GM18505 (cell line): Measurements from ENCODE around the gene RTN4IP1.
"Not testable (repeated sequence)": the region's sequence is repeated elsewhere in the genome, so short reads cannot be mapped to it uniquely, and the experiment has no call there.

Source experiments
- ATAC-seq: cut with Tn5 transposase; IDR thresholded peaks from one replicate; pipeline ENCODE4 v1.9.1; 2021; ENCODE audit not compliant: unreplicated experiment
- POLR2A ChIP-seq: IDR thresholded peaks from 4 replicates; pipeline ENCODE4 v1.6.1; 2011; ENCODE audit warnings: borderline replicate concordance; ENCODE audit not compliant: insufficient read depth, insufficient read length; ENCODE audit errors: extremely low read depth

RTN4IP1 gene

DNA sequence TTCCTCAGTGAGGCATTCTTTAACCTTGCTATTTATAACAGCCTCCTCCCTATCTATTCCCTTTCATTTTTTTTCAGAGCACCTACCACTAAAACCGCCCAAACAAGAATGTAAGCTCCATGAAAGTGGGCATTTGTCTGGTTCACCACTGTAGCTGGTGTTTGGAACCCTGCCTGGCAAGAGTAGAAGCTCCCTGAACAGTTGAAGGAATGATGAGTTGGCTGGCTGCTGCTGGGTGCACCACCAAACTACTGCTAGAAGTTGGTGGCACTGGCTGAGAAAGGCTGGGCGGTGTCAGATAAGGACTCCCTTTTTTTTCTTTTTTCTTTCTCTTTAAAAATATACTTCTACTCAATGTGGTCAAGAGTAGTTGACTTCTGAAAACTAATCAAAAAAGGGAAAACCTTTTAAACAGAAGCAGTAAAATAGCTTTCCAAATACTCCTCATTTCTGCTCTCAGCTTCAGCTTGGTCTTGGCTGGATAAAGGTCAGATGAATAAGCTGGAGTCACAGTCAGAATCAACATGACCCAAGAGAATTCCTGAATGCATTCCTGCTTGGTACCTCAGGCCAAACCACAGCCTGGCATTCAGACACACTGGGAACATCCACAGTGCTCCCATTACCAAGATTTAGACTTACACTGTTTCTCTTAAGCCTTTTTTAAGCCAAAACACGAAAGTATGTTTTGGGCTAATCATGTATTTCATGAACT, 38.0 kb downstream of the RTN4IP1 start:
- TF ChIP-seq POLR2A, result no peak
- no peak for ATAC-seq

DNA sequence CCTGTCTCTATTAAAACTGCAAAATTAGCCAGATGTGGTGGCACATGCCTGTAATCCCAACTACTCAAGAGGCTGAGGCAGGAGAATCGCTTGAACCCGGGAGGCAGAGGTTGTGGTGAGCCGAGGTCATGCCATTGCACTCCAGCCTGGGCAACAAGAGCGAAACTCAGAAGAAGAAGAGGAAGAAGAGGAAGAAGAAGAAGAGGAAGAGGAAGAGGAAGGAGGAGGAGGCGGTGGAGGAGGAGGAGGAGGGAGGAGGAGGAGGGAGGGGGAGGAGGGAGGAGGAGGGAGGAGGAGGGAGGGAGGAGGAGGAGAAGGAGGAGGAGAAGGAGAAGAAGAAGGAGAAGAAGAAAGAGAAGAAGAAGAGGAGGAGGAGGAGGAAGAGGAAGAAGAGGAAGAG, 40.4 kb downstream of the RTN4IP1 start:
- not testable (repeated sequence) for ATAC-seq

DNA sequence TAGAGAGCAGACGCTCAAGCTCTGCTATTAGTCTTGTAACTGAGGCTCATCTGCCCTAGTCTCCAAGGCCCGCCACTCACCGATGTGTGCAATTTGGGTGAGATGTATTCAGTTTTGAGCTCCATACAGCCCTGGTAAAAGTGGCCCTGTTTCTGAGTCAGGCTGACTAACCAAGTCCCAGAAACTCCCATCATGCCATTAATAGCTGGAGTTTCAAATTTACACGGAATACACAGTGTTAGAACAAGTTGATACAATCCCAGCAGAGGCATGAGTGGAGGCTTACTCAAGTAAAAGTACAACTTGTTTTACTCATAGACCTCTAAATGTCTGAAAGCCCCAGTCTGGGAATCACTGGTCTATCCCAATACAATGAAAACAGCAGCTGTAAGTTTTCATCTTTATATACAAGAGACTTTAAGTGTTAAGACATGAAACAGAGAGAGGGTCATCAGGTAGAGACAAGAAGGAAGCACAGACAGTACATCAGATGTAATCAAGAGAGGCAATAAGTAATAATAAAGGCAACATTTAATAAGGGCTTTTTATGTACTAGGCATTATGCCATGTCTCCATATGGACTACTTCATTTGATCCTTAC, 42.4 kb downstream of the RTN4IP1 start:
- ATAC-seq, result no peak
- TF ChIP-seq POLR2A, result no peak

DNA sequence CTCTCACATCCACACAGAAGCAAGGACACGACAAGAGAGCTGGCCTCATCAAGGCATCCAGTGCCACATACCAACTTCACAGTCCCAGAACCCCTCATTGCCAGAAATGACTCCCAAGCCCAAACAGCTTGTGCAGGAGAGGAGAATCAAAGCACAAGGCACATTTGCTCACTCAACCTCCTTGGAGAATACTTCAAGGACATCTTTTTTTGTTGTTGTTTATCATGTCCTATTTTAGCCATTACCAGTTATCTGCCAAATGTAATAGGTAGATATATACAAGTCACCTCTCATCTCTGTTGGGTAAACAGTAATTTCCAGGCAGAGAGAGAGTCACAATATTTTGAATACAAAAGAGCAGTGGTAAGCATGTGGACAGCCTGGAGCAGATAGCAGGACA, 47.8 kb downstream of the RTN4IP1 start:
- no peak for TF ChIP-seq POLR2A
- no peak for ATAC-seq

DNA sequence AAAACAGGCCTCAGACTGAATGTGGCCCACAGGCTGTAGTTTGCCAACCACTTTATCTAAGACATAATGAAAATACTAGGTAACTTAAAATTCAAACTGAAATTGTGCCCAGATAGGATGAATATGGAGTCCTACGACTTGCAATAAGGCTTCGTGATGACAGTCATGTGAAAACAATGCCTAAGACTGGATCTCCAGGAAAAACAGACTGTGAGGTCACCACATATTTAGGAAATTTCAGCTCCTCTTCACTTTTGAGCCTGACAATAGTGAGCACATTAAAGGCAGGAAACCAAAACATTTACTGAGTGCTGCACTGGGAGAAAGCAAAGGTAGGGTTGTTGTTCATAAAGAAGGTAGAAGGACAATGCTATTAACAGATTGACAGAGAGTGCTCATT, 50.0 kb downstream of the RTN4IP1 start:
- TF ChIP-seq POLR2A, result no peak
- no peak for ATAC-seq

DNA sequence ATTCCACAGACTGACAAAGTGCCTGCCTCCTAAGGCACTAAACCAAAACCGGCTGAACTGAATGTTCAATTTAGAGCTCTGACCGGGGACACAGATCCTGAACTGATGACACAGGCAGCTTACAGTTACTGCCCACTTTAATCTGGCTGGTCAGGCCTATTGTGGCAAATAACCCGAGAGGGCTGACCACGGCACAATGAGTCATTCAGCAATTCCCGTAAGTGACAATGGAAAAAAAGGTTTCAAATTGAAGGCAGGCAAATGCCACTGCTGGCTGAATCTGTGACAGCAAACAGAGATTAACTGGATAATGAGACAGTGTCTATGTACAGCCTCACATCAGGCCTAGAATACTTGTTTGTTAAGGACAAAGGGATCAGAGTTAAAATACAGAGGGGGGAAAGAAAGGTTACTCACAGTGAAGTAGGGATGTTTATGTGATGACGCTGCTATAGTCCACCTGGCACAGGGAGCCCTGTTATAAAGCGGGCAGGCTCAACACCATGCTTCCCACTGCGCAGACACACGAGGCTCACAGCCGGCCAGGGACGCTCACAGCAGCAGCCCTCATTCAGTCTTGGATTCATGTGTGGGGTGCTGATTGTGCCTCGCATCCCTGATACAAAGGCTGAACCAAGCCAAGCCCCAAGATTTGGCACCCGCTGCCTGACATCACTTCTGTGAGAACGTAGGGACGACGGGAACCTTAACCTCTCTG, 54.4 kb downstream of the RTN4IP1 start:
- TF ChIP-seq POLR2A, result no peak
- ATAC-seq, result no peak

DNA sequence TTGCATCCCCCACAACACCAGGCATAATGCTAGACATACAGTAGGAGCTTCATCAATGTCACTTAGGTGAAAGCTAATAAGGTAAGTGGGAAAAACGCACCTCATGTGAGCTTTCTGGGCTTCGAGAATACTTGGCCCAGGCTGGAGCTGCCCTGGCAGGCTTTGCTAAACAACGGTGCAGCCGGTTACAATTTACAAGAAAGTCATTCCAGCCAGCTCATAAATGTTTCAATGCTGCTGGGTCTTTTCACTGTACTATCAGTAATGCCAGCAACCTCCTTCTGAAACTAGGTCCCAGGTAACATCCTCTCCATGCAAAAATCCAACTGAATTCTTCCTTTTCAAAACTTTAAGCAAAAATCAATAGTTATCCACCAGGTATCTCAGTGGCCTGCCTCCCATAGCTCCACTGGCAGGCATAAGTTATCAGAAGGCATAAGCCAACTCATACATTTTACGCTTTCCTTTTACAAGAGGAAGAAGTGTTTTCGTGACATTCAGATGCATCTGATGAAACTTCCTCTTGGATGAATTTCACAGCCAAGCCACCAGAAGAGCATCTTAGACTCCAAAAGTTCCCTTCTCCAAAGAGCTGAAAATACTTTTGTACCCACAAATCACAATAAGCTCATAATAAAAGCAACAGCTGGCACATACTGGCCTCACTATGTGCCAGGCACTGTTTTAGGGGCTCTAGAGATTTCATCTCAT, 56.3 kb downstream of the RTN4IP1 start:
- no peak for TF ChIP-seq POLR2A
- no peak for ATAC-seq

DNA sequence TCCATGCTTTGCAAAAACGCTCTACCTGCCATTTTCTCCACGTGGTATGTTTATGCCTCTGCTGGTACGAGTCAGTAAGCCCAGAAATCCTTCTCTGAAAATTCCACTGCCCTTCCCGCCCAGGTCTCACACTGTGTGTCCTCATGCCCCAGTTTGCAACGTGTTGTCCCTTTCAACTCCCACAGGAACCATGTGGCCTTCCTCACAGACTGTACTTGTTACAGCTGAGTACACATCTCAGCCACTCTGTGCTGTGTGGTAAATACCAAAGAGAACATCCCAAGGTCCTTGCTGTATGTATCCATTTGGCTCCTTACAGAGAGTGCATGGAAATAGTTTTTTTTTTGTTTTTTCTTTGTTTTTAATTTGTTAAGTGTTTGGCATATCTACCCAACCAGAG, 56.9 kb downstream of the RTN4IP1 start:
- no peak for ATAC-seq

DNA sequence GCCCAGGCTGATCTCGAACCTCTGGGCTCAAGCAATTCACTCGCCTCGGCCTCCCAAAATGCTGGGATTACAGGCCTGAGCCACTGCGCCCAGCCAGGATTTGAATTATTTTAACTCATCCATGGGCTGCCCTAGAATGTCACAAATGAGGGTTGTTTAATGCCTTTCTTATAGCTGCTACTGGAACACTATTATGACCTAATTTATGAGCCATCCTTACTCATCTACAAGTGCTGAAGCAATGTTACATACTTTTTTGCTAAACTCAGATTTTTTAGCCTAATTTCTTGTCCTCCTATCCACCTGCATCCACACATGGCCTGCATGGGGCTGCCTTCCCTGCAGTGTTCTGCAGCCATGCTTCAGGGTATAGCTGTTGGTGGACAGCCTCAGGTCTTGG, 59.9 kb downstream of the RTN4IP1 start:
- TF ChIP-seq POLR2A, result no peak
- no peak for ATAC-seq

More for the DNA sequence above, 56.9 kb downstream of the RTN4IP1 start:
- no peak for TF ChIP-seq POLR2A

DNA sequence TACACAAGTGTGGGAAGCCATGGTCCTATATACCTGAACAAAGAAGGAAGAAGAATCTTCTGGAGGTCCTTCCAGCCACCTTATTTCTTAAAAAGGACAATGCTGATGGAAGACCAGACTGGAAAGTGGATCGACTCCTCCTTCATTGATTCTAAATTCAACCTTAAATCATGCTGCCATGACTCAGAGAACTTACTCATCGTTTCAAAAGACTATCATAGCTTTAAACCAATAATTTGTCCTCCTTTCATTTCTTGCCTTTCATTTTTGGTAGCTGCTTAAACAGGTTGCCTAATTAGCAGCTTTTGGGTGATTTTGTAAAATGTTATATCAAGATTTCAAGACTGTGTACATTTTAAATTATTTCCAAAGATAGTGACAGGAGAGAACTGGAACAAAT, 60.8 kb downstream of the RTN4IP1 start:
- no peak for TF ChIP-seq POLR2A

DNA sequence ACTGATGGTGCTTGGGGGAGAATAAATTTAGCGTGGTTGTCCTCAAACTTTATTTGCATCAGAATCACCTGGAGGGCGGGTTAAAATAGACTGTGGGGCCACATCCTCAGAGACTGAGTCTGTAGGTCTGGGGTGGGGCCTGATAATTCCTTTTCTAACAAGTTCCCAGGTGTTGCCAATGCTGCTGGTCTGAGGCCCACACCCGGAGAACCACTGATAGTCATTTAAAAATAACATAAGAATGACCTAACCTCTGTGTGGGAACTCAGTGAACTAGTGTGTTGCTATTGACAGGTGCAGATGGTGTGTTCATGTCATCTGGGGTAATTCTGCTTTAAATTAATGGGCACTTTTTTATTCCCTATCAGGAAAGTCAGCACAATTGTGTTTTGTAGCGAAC, 64.8 kb downstream of the RTN4IP1 start:
- TF ChIP-seq POLR2A, result no peak
- ATAC-seq, result no peak

More for the DNA sequence above, 60.8 kb downstream of the RTN4IP1 start:
- no peak for ATAC-seq

DNA sequence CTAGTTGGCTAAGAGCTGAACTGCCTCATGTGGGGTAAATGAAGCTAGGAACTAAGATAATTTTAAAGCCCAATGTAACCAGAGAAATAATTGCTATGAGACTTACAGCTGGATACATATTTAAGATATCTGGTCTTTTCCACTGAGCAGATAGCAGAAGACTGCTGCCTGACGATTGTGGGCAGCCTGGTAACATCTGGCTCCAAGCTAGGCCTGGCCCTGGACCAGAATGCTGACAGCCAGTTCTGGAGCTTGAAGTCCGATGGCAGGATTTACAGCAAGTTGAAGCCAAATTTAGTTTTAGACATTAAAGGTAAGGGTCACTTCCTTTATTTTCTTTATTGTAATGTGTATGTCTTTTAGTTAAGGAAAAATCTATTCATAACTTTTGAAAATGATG, 65.7 kb downstream of the RTN4IP1 start:
- TF ChIP-seq POLR2A, result no peak
- ATAC-seq, result no peak

DNA sequence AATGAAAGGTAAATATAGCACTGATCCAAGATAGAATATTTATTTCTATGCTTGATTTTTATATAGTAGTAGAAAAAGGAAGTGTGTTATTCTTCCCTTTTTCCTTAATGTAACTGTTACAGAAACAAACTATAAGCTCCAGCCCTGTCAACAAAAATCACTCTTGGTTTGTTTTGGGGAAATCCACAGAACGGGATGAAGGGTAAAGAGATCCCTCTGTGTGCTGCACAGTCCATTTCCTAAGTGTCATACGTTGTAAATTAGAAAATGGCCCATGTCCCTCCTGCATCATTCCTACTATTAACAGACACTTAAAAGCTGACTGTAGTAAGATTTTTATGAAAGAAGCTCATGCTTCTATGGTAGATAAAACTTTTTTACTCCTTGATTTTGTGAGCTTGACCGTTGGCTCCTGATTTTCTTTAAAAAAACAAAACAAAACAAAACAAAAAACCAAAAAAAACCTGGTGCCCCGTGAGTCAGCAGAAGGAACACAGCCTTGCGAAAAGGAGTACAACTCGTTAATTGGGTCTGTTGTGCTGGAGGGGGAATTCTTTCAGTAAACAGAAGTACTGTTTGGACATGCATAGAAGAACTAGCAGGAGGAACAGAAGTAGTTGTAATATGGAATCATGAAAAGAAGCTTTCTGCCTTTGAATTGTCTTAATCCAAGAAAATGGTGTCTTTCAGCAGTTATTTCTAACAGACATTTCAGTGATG, 67.5 kb downstream of the RTN4IP1 start:
- TF ChIP-seq POLR2A, result no peak

More for the DNA sequence above, 67.5 kb downstream of the RTN4IP1 start:
- ATAC-seq, result no peak
